ENCODE results near the gene INO80C.
"Not testable (repeated sequence)": the region's sequence is repeated elsewhere in the genome, so short reads cannot be mapped to it uniquely, and the experiment has no call there.

Gene INO80C

GRCh38 chr18:35489281-35489680 lies 8.5 kb downstream of the INO80C start:
- not testable (repeated sequence) for DNase-seq (ENCODE audit: low read depth in 2 of 2)

GRCh38 chr18:35488396-35488795 lies 9.4 kb downstream of the INO80C start:
- not testable (repeated sequence) for DNase-seq (ENCODE audit: low read depth in 2 of 2)

GRCh38 chr18:35487525-35487924 lies 10.2 kb downstream of the INO80C start:
- DNase-seq (ENCODE audit: low read depth in 2 of 2), result not testable (repeated sequence)

GRCh38 chr18:35485852-35486251 lies 11.9 kb downstream of the INO80C start:
- no peak for DNase-seq (ENCODE audit: low read depth in 2 of 2)

GRCh38 chr18:35484034-35484433 lies 13.7 kb downstream of the INO80C start:
- no peak for DNase-seq (ENCODE audit: low read depth in 2 of 2)

- no peak for DNase-seq (ENCODE audit: low read depth in 2 of 2)
Observed at GRCh38 chr18:35481960-35482366, 15.8 kb downstream of the INO80C start.

GRCh38 chr18:35479911-35480586 lies 17.7 kb downstream of the INO80C start:
- DNase-seq (ENCODE audit: low read depth in 2 of 2), result no peak

- DNase-seq (ENCODE audit: low read depth in 2 of 2), result peak; percentile 9 to 18
Observed at GRCh38 chr18:35478520-35479435, 19.0 kb downstream of the INO80C start.

GRCh38 chr18:35477974-35478373 lies 19.8 kb downstream of the INO80C start:
- DNase-seq (ENCODE audit: low read depth in 2 of 2), result no peak

- DNase-seq (ENCODE audit: low read depth in 2 of 2), result no peak
Observed at GRCh38 chr18:35477497-35477896, 20.3 kb downstream of the INO80C start.

GRCh38 chr18:35474884-35475283 lies 22.9 kb downstream of the INO80C start:
- DNase-seq (ENCODE audit: low read depth in 2 of 2), result no peak

GRCh38 chr18:35473562-35473961 lies 24.2 kb downstream of the INO80C start:
- no peak for DNase-seq (ENCODE audit: low read depth in 2 of 2)

- DNase-seq (ENCODE audit: low read depth in 2 of 2), result no peak
Observed at GRCh38 chr18:35470435-35470834, 27.3 kb downstream of the INO80C start.

GRCh38 chr18:35469725-35470124 lies 28.0 kb downstream of the INO80C start:
- no peak for DNase-seq (ENCODE audit: low read depth in 2 of 2)

GRCh38 chr18:35468711-35469110 lies 29.0 kb downstream of the INO80C start:
- DNase-seq (ENCODE audit: low read depth in 2 of 2), result no peak

- no peak for DNase-seq (ENCODE audit: low read depth in 2 of 2)
Observed at GRCh38 chr18:35467624-35468016, 30.1 kb downstream of the INO80C start.

- no peak for DNase-seq (ENCODE audit: low read depth in 2 of 2)
Observed at GRCh38 chr18:35466815-35467623, 30.7 kb downstream of the INO80C start.

- no peak for DNase-seq (ENCODE audit: low read depth in 2 of 2)
Observed at GRCh38 chr18:35466334-35466733, 31.4 kb downstream of the INO80C start.

GRCh38 chr18:35465329-35465728 lies 32.4 kb downstream of the INO80C start:
- no peak for DNase-seq (ENCODE audit: low read depth in 2 of 2)

- DNase-seq (ENCODE audit: low read depth in 2 of 2), result no peak
Observed at GRCh38 chr18:35464831-35465279, 32.9 kb downstream of the INO80C start.

- DNase-seq (ENCODE audit: low read depth in 2 of 2), result no peak
Observed at GRCh38 chr18:35463827-35464226, 33.9 kb downstream of the INO80C start.

GRCh38 chr18:35463050-35463449 lies 34.7 kb downstream of the INO80C start:
- DNase-seq (ENCODE audit: low read depth in 2 of 2), result no peak
